Mesothelial cell of epicardium (in vitro differentiated cells): ENCODE results near the gene TRIM75. TPM values are rescaled to one million over a fixed set of nuclear protein-coding genes. Genes with fewer than 3 reads are reported as not detected.

Experiments
- DNase-seq, 2 experiments: peaks; one replicate each; pipeline ENCODE4 v3.0.0; 2021; ENCODE audit warnings: low spot score in 2 of 2; ENCODE audit not compliant: unreplicated experiment in 2 of 2
- H3K27ac Mint-ChIP-seq: 2 replicates; pipeline ENCODE4 v1.8.0; 2021; ENCODE audit warnings: mixed read lengths
- H3K27me3 Mint-ChIP-seq: 2 replicates; pipeline ENCODE4 v1.8.0; 2021; ENCODE audit warnings: low read depth, mixed read lengths
- H3K36me3 Mint-ChIP-seq: 2 replicates; pipeline ENCODE4 v1.8.0; 2021; ENCODE audit warnings: mixed read lengths
- H3K4me1 Mint-ChIP-seq: 2 replicates; pipeline ENCODE4 v1.8.0; 2021; ENCODE audit warnings: mixed read lengths
- H3K4me3 Mint-ChIP-seq: 2 replicates; pipeline ENCODE4 v1.8.0; 2021; ENCODE audit warnings: mild to moderate bottlenecking, moderate library complexity, mixed read lengths
- H3K9me3 Mint-ChIP-seq: 2 replicates; pipeline ENCODE4 v1.8.0; 2021; ENCODE audit warnings: mixed read lengths
- CTCF ChIP-seq: fragments of 200-600 bp; sonication (generic); IDR thresholded peaks from one replicate; pipeline ENCODE4 v1.5.0; 2021; ENCODE audit warnings: antibody characterized with exemption; ENCODE audit not compliant: unreplicated experiment
- total RNA-seq: library from RNA; stranded (reverse); gene quantifications from 3 replicates; pipeline ENCODE4 v1.2.1, GENCODE V29; 2021

TRIM75 gene
- total RNA-seq: not detected in 3 replicates

DNA sequence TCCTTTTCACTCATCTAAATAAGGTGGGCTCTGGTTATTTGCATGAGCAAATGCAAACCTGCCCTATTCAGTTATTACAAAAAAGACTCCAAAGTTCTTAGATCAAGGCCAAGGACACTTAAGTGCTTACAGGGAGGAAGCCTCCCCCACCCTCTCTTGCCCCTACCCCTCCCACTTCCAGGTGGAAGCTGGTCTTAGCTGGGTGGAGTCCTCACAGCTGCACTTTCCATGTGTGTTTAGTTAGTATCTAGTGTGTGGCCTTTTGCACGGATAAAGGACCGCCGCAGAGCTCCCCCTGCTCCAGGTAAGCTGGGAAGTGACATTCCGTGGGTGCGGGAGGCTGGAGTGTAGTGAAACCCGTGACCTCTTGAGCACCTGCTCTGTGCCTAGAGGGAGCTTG is at the start of gene TRIM75:
Gene TRIM75 (plus strand): TSS at position 222 of the 400 bp plus-strand sequence. CDS start 5,282 bp downstream, outside the sequence.
- Mint-ChIP-seq H3K27me3 (no peaks in the 10 kb centered on the region), H3K36me3 (no peaks in the 10 kb centered on the region), H3K4me3 (no peak within 1 kb of the TSS), H3K9me3 (no peaks in the 10 kb centered on the region), H3K27ac (no peak within 1 kb of the TSS), H3K4me1 (no peaks in the 10 kb centered on the region)
- DNase-seq: no peak
- no peak for TF ChIP-seq CTCF

- Mint-ChIP-seq H3K9me3 (no peaks in the 10 kb centered on the region), H3K36me3 (no peaks in the 10 kb centered on the region), H3K4me3 (no peak overlapping the region), H3K27me3 (peaks cover 1% of the 10 kb centered on the region), H3K4me1 (no peaks in the 10 kb centered on the region), H3K27ac (no peak overlapping the region)
- no peak for DNase-seq
- no peak for TF ChIP-seq CTCF
Observed at GRCh38 chr4:165005352-165005925, 48.2 kb upstream of the TRIM75 start.

DNA sequence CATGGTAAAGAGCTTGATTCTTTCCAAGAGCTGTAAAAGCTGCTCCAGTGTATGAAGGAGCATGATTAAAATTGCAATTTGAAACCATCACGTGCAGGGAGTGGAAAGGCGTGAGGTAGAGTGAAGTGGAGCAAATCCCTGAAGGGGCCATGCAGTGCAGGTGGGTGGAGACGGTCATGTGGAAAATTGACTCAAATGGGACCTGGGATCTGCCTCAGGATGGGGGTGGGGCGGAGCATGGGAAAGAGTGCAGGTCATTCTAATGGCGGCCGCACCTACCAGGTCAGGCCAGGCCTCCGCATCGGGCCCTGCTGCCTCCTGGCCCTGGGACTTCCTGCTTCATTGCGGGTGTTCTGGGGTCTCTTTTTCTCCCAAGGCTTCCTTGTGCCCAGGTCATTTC is 47.2 kb upstream of the TRIM75 start:
- H3K9me3 Mint-ChIP-seq: no peaks in the 10 kb centered on the region
- no peaks in the 10 kb centered on the region for H3K36me3 Mint-ChIP-seq
- no peaks in the 10 kb centered on the region for H3K4me1 Mint-ChIP-seq
- TF ChIP-seq CTCF: no peak
- no peak overlapping the region for H3K4me3 Mint-ChIP-seq
- no peak for DNase-seq
- peaks cover 3% of the 10 kb centered on the region for H3K27me3 Mint-ChIP-seq
- no peak overlapping the region for H3K27ac Mint-ChIP-seq

GRCh38 chr4:165006886-165007285 is 46.8 kb upstream of the TRIM75 start:
- H3K4me3 Mint-ChIP-seq: no peak overlapping the region
- no peaks in the 10 kb centered on the region for H3K4me1 Mint-ChIP-seq
- TF ChIP-seq CTCF: no peak
- H3K27me3 Mint-ChIP-seq: peaks cover 3% of the 10 kb centered on the region
- no peaks in the 10 kb centered on the region for H3K36me3 Mint-ChIP-seq
- H3K9me3 Mint-ChIP-seq: no peaks in the 10 kb centered on the region
- DNase-seq: no peak
- H3K27ac Mint-ChIP-seq: no peak overlapping the region

GRCh38 chr4:165009493-165010227 is 44.0 kb upstream of the TRIM75 start:
- no peak overlapping the region for H3K27ac Mint-ChIP-seq
- H3K27me3 Mint-ChIP-seq: peaks cover 3% of the 10 kb centered on the region
- TF ChIP-seq CTCF: no peak
- no peaks in the 10 kb centered on the region for H3K36me3 Mint-ChIP-seq
- no peak overlapping the region for H3K4me3 Mint-ChIP-seq
- H3K4me1 Mint-ChIP-seq: no peaks in the 10 kb centered on the region
- DNase-seq: no peak
- H3K9me3 Mint-ChIP-seq: no peaks in the 10 kb centered on the region
